ENCODE data around the gene TBCD.

Gene TBCD

GRCh38 chr17:82745524-82745923 is 6.3 kb upstream of the TBCD start:
- no peak overlapping the region for H3K4me3 ChIP-seq (ENCODE audit: low read depth, low read length)
- no peak for DNase-seq
- no peaks in the 10 kb centered on the region for H3K27me3 ChIP-seq
- H3K36me3 ChIP-seq = peaks cover 3% of the 10 kb centered on the region; the same call in 1 of the 2 replicates
- H3K4me1 ChIP-seq = no peaks in the 10 kb centered on the region
- no peak for TF ChIP-seq CTCF (IDR thresholded peaks at IDR 0.05; ENCODE audit: low read depth, low read length)
- no peaks in the 10 kb centered on the region; the same call in 1 of the 2 replicates for H3K9me3 ChIP-seq

- no peak for TF ChIP-seq CTCF (IDR thresholded peaks at IDR 0.05; ENCODE audit: low read depth, low read length)
- Histone ChIP-seq H3K4me1 (no peaks in the 10 kb centered on the region), H3K9me3 (no peaks in the 10 kb centered on the region), H3K4me3 (ENCODE audit: low read depth, low read length) (no peak overlapping the region), H3K36me3 (no peaks in the 10 kb centered on the region), H3K27me3 (no peaks in the 10 kb centered on the region)
- no peak for DNase-seq
These were observed 3.1 kb upstream of the TBCD start for GRCh38 chr17:82748756-82749155.

- no peak for TF ChIP-seq CTCF (IDR thresholded peaks at IDR 0.05; ENCODE audit: low read depth, low read length)
- no peak overlapping the region for H3K4me3 ChIP-seq (ENCODE audit: low read depth, low read length)
- H3K27me3 ChIP-seq = no peaks in the 10 kb centered on the region
- H3K4me1 ChIP-seq = no peaks in the 10 kb centered on the region
- H3K36me3 ChIP-seq = no peaks in the 10 kb centered on the region
- no peak for DNase-seq
- H3K9me3 ChIP-seq = no peaks in the 10 kb centered on the region
These were observed 1.5 kb upstream of the TBCD start for GRCh38 chr17:82750241-82750908.

- no peak for TF ChIP-seq CTCF (IDR thresholded peaks at IDR 0.05; ENCODE audit: low read depth, low read length)
These were observed 694 bp upstream of the TBCD start for GRCh38 chr17:82751171-82751570.

GRCh38 chr17:82752371-82753200 is 721 bp downstream of the TBCD start:
- no peaks in the 10 kb centered on the region for H3K9me3 ChIP-seq
- no peaks in the 10 kb centered on the region; the same call in 1 of the 2 replicates for H3K36me3 ChIP-seq
- peak overlapping the region; percentile 81 for H3K4me3 ChIP-seq (ENCODE audit: low read depth, low read length)
- DNase-seq = peak; percentile 34
- no peaks in the 10 kb centered on the region for H3K4me1 ChIP-seq
- no peak for TF ChIP-seq CTCF (IDR thresholded peaks at IDR 0.05; ENCODE audit: low read depth, low read length)
- no peaks in the 10 kb centered on the region for H3K27me3 ChIP-seq

More at GRCh38 chr17:82751171-82751570, 694 bp upstream of the TBCD start:
- Histone ChIP-seq H3K27me3 (no peaks in the 10 kb centered on the region), H3K36me3 (no peaks in the 10 kb centered on the region; the same call in 1 of the 2 replicates), H3K4me1 (no peaks in the 10 kb centered on the region), H3K9me3 (no peaks in the 10 kb centered on the region), H3K4me3 (ENCODE audit: low read depth, low read length) (peak overlapping the region; percentile 54)
- no peak for DNase-seq

GRCh38 chr17:82753201-82753464 is 1.3 kb downstream of the TBCD start:
- TF ChIP-seq CTCF (IDR thresholded peaks at IDR 0.05; ENCODE audit: low read depth, low read length) = no peak
- DNase-seq = no peak
- no peaks in the 10 kb centered on the region; the same call in 1 of the 2 replicates for H3K36me3 ChIP-seq
- H3K4me1 ChIP-seq = no peaks in the 10 kb centered on the region
- no peaks in the 10 kb centered on the region for H3K27me3 ChIP-seq
- no peaks in the 10 kb centered on the region for H3K9me3 ChIP-seq
- peak overlapping the region; percentile 81 for H3K4me3 ChIP-seq (ENCODE audit: low read depth, low read length)
